ENCODE data around the gene INCENP. TPM values are rescaled to one million over a fixed set of nuclear protein-coding genes. Genes with fewer than 3 reads are reported as not detected.

Gene INCENP
- total RNA-seq, 2 donors from 2014 or later, result 15.9 to 22.3 TPM

DNA sequence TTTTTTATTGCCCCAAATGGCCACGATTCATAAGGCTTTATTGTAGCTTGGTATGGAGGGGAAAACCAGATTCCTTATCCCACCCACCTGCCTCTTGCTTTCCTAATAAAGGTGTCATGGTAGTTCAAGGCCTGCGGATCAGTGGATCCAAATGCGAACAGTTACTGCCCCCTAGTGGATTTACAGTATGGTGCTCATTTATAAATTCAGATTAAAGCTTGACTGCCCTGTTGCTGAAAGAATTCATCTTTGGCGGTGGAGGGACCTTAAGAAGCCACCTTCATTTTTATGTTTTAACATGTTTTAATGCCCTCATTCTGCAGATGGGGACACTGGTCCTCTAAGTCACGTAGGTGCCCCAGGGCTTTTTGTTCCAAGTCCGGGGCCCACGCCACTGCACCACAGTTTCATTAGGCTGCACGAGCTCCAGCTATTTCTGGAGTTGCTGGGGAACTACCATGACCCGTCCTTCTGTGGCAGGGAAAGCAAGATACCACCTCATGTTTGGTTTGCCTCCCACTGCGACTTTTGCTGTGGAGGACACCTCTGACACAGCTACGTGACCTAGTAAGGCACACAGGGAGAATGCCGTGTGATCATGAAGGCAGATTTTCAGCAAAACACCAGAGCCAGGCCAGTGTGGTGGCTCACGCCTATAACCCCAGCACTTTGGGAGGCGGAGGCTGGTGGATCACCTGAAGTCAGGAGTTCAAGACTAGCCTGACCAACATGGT lies 15.6 kb upstream of the INCENP start:
- H3K4me3 Mint-ChIP-seq, result no peak overlapping the region
- H3K36me3 Mint-ChIP-seq (ENCODE audit: low read depth), result no peaks in the 10 kb centered on the region
- H3K27ac Mint-ChIP-seq, result no peak overlapping the region
- ATAC-seq (peak; percentile 64), DNase-seq (no peak)
- H3K27me3 Mint-ChIP-seq, result peaks cover 11% of the 10 kb centered on the region
- H3K9me3 ChIP-seq (ENCODE audit: control insufficient read depth, low read length, poor library complexity, severe bottlenecking), result no peaks in the 10 kb centered on the region
- peaks cover 9% of the 10 kb centered on the region for H3K4me1 Mint-ChIP-seq

DNA sequence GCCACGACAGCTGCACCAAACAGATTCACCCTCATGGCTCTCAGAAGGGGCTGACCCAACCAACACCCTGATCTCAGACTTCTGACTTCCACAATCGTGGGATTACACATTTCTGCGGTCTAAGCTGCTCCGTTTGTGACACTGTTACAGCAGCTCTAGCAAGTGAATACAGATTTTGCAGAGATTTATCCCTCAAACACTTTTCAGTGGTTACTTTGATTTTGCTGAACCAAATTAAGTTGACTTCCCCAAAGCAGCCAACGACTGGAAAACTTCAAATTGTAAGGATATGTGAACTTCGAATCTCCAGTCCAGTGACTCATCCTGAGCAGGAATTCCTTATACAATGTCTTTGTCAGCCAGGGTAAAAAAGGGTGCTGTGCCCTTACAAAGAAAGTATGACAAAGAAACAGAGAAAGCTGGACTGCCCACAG lies 14.8 kb upstream of the INCENP start:
- DNase-seq (no peak), ATAC-seq (no peak)
- Mint-ChIP-seq H3K4me3 (no peak overlapping the region), H3K36me3 (ENCODE audit: low read depth) (no peaks in the 10 kb centered on the region), H3K27ac (no peak overlapping the region), H3K4me1 (peaks cover 9% of the 10 kb centered on the region), H3K27me3 (peaks cover 11% of the 10 kb centered on the region)
- no peaks in the 10 kb centered on the region for H3K9me3 ChIP-seq (ENCODE audit: control insufficient read depth, low read length, poor library complexity, severe bottlenecking)

DNA sequence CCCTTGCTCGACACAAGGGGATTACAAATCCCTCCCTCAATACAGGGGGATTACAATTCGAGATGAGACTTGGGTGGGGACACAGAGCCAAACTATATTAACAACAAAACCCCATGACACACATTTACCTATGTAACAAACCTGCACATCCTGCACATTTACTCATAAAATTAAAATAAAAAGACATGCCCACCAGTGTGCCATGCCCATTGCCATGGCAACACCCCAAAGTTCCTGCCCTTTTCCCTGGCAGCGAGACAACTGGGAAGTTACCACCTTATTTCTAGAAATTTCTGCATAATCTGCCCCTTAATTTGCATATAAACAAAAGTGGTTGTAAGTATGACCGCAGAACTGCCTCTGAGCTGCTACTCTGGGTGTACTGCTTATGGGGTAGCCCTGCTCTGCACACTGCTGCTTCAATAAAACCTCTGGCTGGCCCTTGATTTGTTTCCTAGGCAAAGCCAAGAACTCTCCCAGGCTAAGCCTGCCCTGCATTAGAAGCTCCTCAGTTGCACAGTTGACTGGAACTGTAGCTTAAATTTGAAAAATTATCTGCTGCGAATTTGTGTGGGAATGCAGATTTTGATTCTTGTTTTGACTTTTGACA lies 8.6 kb upstream of the INCENP start:
- peaks cover 2% of the 10 kb centered on the region for H3K36me3 Mint-ChIP-seq (ENCODE audit: low read depth)
- H3K27me3 Mint-ChIP-seq, result peaks cover 6% of the 10 kb centered on the region
- peaks cover 3% of the 10 kb centered on the region for H3K4me1 Mint-ChIP-seq
- ATAC-seq (no peak), DNase-seq (no peak)
- H3K4me3 Mint-ChIP-seq, result no peak overlapping the region
- no peak overlapping the region for H3K27ac Mint-ChIP-seq
- no peaks in the 10 kb centered on the region for H3K9me3 ChIP-seq (ENCODE audit: control insufficient read depth, low read length, poor library complexity, severe bottlenecking)

DNA sequence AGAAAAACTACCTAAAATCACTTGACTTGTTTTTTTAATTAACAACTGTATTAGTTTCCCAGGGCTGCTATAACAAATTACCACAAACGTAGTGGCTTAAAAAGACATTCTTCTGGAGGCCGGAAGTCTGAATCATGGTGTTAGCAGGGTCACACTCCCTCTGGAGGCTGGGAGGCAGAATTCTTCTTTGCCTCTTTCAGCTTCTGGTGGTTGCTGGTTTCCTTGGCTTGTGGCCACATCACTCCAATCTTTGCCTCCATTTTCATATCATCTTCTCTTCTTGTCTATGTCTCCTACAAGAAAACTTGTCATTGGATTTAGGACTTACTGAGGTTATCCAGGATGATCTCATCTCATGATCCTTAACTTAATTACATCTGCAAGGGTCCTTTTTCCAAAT lies 7.4 kb upstream of the INCENP start:
- peaks cover 2% of the 10 kb centered on the region for H3K36me3 Mint-ChIP-seq (ENCODE audit: low read depth)
- H3K4me3 Mint-ChIP-seq, result no peak overlapping the region
- no peaks in the 10 kb centered on the region for H3K27me3 Mint-ChIP-seq
- H3K27ac Mint-ChIP-seq, result no peak overlapping the region
- ATAC-seq (no peak), DNase-seq (no peak)
- H3K9me3 ChIP-seq (ENCODE audit: control insufficient read depth, low read length, poor library complexity, severe bottlenecking), result no peaks in the 10 kb centered on the region
- peaks cover 3% of the 10 kb centered on the region for H3K4me1 Mint-ChIP-seq

DNA sequence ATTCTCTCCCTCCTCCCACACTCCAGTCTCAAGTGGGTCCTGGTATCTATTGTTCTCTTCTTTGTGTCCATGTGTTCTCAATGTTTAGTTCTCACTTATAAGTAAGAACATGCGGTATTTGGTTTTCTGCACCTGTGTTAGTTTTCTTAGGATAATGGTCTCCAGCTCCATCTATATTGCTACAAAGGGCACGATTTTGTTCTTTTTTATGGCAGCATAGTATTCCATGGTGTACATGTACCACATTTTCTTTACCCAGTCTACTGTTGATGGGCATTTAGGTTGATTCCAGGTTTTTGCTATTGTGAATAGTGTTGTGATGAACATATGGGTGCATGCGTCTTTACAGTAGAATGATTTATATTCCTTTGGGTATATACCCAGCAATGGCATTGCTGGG lies 4.2 kb upstream of the INCENP start:
- ATAC-seq (no peak), DNase-seq (no peak)
- Mint-ChIP-seq H3K4me1 (peaks cover under 1% of the 10 kb centered on the region), H3K4me3 (no peak overlapping the region), H3K27me3 (no peaks in the 10 kb centered on the region), H3K27ac (no peak overlapping the region), H3K36me3 (ENCODE audit: low read depth) (peaks cover 2% of the 10 kb centered on the region)
- no peaks in the 10 kb centered on the region for H3K9me3 ChIP-seq (ENCODE audit: control insufficient read depth, low read length, poor library complexity, severe bottlenecking)

DNA sequence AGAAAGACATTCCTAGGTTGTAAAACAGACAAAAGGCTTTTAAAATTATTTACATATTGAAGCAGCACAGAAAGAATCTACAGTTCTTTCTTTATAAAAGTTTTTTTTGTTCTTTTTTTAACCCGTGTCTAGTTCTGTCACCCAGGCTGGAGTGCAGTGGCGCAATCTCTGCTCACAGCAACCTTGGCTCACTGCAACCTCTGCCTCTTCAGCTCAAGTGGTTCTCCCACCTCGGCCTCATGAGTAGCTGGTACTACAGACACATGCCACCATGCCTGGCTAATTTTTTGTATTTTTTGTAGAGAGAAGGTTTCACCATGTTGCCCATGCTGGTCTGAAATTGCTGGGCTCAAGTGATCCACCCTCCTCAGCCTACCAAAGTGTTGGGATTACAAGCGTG lies 3.8 kb upstream of the INCENP start:
- ATAC-seq, result no peak
- DNase-seq, result no peak
- Mint-ChIP-seq H3K36me3 (ENCODE audit: low read depth) (peaks cover 2% of the 10 kb centered on the region), H3K27me3 (no peaks in the 10 kb centered on the region), H3K27ac (no peak overlapping the region), H3K4me3 (no peak overlapping the region), H3K4me1 (peaks cover 5% of the 10 kb centered on the region)
- H3K9me3 ChIP-seq (ENCODE audit: control insufficient read depth, low read length, poor library complexity, severe bottlenecking), result no peaks in the 10 kb centered on the region

DNA sequence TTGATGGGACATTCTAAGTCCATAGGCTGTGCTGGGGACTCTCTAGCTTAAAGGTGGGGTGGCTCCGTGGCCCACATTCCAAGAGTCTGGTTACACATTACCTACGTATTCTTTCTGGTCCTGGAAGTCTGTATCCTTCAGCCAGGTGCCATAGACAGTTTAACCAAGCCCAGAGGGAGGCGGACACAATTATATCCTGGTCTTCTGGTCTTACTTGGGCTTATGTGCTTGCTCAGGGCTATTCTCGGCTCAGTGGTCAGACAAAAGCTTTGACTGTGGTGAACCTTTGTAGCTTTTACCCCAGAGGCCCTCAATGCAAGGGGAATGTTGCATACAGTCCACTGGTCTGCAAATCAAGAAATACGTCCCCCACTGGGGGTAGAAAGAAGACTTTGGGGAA lies 3.4 kb upstream of the INCENP start:
- DNase-seq (no peak), ATAC-seq (no peak)
- H3K27ac Mint-ChIP-seq, result no peak overlapping the region
- no peaks in the 10 kb centered on the region for H3K27me3 Mint-ChIP-seq
- H3K9me3 ChIP-seq (ENCODE audit: control insufficient read depth, low read length, poor library complexity, severe bottlenecking), result no peaks in the 10 kb centered on the region
- peaks cover 2% of the 10 kb centered on the region for H3K36me3 Mint-ChIP-seq (ENCODE audit: low read depth)
- peaks cover 8% of the 10 kb centered on the region for H3K4me1 Mint-ChIP-seq
- no peak overlapping the region for H3K4me3 Mint-ChIP-seq

DNA sequence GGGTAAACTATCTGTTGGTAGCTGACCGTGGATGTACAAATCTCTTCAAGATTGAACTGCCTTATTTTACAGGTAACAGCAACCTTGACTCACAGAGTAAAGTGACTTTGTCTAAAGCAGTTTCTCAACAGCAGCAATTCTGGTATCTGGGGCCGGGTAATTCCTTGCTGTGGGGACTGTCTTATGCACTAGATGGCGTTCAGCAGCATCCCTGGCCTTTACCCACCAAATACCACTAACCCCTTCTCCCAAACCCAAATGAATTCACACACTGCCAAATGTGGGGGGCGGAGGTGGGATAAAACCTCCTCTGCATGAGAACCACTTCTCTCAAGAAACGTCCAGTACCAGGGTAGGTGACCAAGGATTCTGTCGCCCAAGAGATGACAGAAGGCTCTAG lies 1.7 kb upstream of the INCENP start:
- ATAC-seq, result no peak
- no peak overlapping the region for H3K4me3 Mint-ChIP-seq

DNA sequence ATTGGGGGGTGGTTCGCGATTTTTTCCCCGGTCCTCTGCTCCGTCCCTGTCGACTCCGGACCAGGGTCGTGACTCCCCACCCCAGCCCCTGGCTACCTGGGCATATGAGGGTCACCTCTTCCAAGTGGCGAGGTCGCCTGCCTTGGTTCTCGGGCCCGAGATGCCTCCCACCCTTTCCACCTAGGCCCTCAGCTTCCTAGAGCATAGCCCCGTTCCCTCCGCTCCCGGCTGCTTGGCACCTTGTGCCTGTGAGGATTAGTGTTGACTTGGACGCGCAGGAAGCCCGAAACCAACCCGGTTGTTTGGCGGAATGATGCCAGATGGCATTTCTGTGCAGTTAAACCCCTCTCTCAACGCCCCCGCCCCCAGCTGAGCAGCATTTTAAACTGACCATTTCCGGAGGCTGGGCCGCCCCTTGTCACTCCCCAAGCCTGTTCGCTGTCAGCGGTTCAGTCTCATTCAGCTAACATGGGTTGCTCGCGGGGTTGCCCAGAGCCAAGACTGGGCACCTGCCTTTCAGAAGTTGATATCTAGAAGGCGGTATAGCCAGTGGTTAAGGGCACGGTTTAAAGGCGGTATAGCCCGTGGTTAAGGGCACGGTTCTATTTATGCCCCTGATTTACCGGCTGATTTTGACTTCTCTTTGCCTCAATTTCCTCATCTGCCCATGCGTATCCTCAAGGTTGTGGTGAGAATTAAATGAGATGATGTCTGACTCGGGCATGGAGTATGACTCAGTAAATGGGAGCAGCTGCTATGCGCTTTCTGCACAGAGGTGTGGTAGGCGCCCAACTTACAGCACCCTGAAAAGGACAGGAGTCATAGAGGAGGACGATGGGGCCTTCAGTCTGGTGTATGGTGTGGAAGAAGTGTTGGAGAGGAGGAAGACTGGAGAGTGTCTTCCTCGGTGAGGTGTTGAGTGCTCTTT lies 639 bp downstream of the INCENP start:
- peak overlapping the region; percentile 94 for H3K4me3 Mint-ChIP-seq
- no peak for ATAC-seq
- no peak for DNase-seq

More for the DNA sequence above, 1.7 kb upstream of the INCENP start:
- DNase-seq, result no peak
- Mint-ChIP-seq H3K27me3 (no peaks in the 10 kb centered on the region), H3K4me1 (peaks cover 16% of the 10 kb centered on the region), H3K36me3 (ENCODE audit: low read depth) (no peaks in the 10 kb centered on the region), H3K27ac (no peak overlapping the region)
- no peaks in the 10 kb centered on the region for H3K9me3 ChIP-seq (ENCODE audit: control insufficient read depth, low read length, poor library complexity, severe bottlenecking)

DNA sequence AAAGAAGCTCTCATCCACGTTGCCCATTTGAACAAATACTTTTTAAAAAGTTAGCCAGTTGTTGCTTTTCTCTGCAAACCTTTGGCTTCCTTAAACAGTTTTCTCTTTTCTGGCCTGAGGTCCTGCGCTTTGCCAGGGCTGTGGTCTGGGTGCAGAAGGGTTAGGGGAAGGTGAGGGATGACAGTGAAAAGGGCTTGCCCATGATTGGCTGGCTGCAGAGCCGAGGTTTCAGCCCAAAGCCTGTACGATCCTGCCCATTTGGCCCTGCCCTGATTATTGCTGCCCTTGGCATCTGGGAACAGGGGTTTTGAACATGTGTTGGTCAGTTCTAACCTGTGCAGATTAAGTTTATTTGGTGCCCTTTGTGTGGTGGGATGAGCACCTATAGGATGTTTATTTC lies 1.5 kb downstream of the INCENP start:
- no peaks in the 10 kb centered on the region for H3K9me3 ChIP-seq (ENCODE audit: control insufficient read depth, low read length, poor library complexity, severe bottlenecking)
- Mint-ChIP-seq H3K4me3 (peak overlapping the region; percentile 94), H3K27ac (no peak overlapping the region), H3K4me1 (peaks cover 18% of the 10 kb centered on the region), H3K27me3 (no peaks in the 10 kb centered on the region), H3K36me3 (ENCODE audit: low read depth) (peaks cover 5% of the 10 kb centered on the region)
- no peak for DNase-seq
- no peak for ATAC-seq

More for the DNA sequence above, 639 bp downstream of the INCENP start:
- H3K27ac Mint-ChIP-seq, result peak overlapping the region; percentile 90
- peaks cover 18% of the 10 kb centered on the region for H3K4me1 Mint-ChIP-seq
- no peaks in the 10 kb centered on the region for H3K9me3 ChIP-seq (ENCODE audit: control insufficient read depth, low read length, poor library complexity, severe bottlenecking)
- peaks cover 5% of the 10 kb centered on the region for H3K36me3 Mint-ChIP-seq (ENCODE audit: low read depth)
- H3K27me3 Mint-ChIP-seq, result no peaks in the 10 kb centered on the region

DNA sequence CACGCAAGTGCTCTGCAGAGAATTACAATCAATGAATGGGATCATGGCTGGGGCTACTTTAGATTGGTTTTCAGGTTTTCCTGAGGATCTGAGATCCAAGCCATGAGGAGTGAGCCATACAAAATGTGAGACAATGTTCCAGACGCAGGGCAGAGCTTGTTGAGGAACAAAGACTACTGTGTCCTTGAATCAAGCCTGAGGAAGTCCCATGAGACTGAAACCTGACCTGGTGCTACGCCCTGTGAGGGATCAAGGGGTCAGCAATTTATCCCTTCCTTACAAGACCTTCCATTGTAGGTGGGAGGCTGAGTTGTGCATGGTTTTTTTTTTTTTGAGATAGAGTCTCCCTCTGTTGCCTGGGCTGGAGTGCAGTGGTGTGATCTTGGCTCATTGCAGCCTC lies 2.1 kb downstream of the INCENP start:
- ATAC-seq (no peak), DNase-seq (no peak)
- no peak overlapping the region for H3K27ac Mint-ChIP-seq

DNA sequence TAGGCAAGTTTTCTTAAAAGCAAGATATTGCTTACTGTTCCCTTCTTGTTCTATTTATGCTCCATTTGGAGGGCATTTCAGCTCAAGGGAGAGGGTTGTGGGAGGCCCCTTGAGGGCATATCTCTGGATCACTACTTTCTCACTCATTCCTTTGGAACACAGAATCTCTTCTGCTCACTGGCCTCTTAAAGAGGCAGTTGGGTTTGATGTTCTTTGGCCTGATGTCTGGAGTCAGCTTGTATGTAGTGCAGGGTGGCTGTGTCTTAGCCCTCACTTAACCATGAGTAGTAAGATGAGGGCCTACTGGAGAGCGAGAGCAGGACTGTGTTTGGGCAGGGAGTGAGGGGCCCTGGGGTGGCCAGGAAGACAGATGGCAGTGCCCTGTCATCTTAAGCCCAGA lies 3.6 kb downstream of the INCENP start:
- peaks cover 24% of the 10 kb centered on the region for H3K4me1 Mint-ChIP-seq
- no peak overlapping the region for H3K4me3 Mint-ChIP-seq
- DNase-seq (no peak), ATAC-seq (no peak)
- H3K27ac Mint-ChIP-seq, result no peak overlapping the region
- peaks cover 8% of the 10 kb centered on the region for H3K36me3 Mint-ChIP-seq (ENCODE audit: low read depth)
- no peaks in the 10 kb centered on the region for H3K9me3 ChIP-seq (ENCODE audit: control insufficient read depth, low read length, poor library complexity, severe bottlenecking)
- no peaks in the 10 kb centered on the region for H3K27me3 Mint-ChIP-seq

More for the DNA sequence above, 2.1 kb downstream of the INCENP start:
- no peaks in the 10 kb centered on the region for H3K9me3 ChIP-seq (ENCODE audit: control insufficient read depth, low read length, poor library complexity, severe bottlenecking)
- Mint-ChIP-seq H3K36me3 (ENCODE audit: low read depth) (peaks cover 5% of the 10 kb centered on the region), H3K4me1 (peaks cover 18% of the 10 kb centered on the region), H3K4me3 (no peak overlapping the region), H3K27me3 (no peaks in the 10 kb centered on the region)

Data from T-helper 17 cell (primary cell).